Brain microvascular endothelial cell (primary cell): ENCODE measurements around the gene WNT5A.

Source experiments
- DNase-seq: peaks from one replicate; pipeline ENCODE4 v3.0.0-alpha.2; 2020
- H3K27ac ChIP-seq: fragments of 250-450 bp; sonication (Bioruptor Pico); 2 replicates; pipeline ENCODE4 v1.5.1; 2020; ENCODE audit warnings: mild to moderate bottlenecking, moderate library complexity
- H3K27me3 ChIP-seq: fragments of 250-450 bp; sonication (Bioruptor Pico); replicated peaks from 2 replicates; pipeline ENCODE4 v1.5.1; 2020; ENCODE audit warnings: mild to moderate bottlenecking
- H3K36me3 ChIP-seq: fragments of 250-450 bp; sonication (Bioruptor Pico); replicated peaks from 2 replicates; pipeline ENCODE4 v1.5.1; 2020; ENCODE audit warnings: mild to moderate bottlenecking
- H3K4me3 ChIP-seq: 2 replicates; pipeline ENCODE4 v1.5.1; 2011; ENCODE audit warnings: low read depth, mild to moderate bottlenecking, control low read depth, low read length, moderate library complexity
- in situ Hi-C: cut with HindIII; loops from 2 replicates; pipeline ENCODE4 v1.10.0; 2017; ENCODE audit warnings: low sequenced_read_pairs, low pct_ligation_motif_present
- TF ChIP-seq, protein P1 (sequence below): IDR thresholded peaks from 2 replicates; pipeline ENCODE4 v1.5.1; 2011; ENCODE audit warnings: low read depth, mild to moderate bottlenecking, moderate library complexity, low read length, control low read depth, inconsistent platforms; ENCODE audit errors: missing control alignments

The WNT5A gene

DNA sequence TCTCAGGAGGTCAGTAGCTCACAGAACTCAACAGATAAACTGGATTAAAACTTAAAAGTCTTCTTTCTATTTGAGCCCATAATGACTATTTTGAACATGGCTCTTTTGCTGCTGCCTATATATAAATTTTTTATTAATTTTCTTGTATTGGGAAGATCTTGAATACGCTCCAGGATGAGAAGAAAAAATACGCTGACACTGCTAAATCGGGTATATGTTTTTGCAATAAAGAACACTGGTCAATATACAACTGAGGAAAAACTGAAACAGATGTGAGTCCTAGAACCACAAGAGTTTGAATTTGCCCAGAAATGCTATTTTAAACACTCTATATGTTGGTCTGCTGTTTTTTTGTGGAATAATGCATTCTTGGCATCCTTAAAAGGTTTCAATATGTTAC is 20.6 kb downstream of the WNT5A start:
- Histone ChIP-seq H3K4me3 (no peak overlapping the region), H3K27me3 (no peaks in the 10 kb centered on the region), H3K27ac (no peak overlapping the region), H3K36me3 (peaks cover 4% of the 10 kb centered on the region)
- TF ChIP-seq, protein P1, sequence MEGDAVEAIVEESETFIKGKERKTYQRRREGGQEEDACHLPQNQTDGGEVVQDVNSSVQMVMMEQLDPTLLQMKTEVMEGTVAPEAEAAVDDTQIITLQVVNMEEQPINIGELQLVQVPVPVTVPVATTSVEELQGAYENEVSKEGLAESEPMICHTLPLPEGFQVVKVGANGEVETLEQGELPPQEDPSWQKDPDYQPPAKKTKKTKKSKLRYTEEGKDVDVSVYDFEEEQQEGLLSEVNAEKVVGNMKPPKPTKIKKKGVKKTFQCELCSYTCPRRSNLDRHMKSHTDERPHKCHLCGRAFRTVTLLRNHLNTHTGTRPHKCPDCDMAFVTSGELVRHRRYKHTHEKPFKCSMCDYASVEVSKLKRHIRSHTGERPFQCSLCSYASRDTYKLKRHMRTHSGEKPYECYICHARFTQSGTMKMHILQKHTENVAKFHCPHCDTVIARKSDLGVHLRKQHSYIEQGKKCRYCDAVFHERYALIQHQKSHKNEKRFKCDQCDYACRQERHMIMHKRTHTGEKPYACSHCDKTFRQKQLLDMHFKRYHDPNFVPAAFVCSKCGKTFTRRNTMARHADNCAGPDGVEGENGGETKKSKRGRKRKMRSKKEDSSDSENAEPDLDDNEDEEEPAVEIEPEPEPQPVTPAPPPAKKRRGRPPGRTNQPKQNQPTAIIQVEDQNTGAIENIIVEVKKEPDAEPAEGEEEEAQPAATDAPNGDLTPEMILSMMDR: no peak
- no peak for DNase-seq
- in situ Hi-C loops: no loop called here

DNA sequence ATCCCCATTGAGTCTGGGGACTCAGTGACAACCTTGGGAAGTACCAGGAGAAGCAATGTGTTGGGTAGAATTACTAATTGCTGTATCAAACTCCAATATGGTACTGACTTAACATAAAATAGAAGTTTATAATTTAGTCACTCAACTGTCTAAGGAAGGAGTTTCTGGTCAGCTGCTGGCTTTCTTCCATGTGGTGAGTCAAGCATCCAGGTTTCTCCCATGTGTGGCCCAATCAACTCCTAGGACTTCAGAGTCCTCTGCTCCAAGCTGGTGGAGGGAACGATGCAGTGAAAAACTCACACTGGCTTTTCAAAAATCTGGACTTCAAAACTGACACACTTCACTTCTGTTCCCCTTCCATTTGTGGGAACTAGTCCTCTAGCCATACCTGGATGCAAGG is 25.2 kb downstream of the WNT5A start:
- Histone ChIP-seq H3K36me3 (no peaks in the 10 kb centered on the region), H3K27me3 (no peaks in the 10 kb centered on the region), H3K4me3 (no peak overlapping the region), H3K27ac (no peak overlapping the region)
- in situ Hi-C loops: no loop called here
- DNase-seq: peak; percentile 73
- TF ChIP-seq, protein P1: no peak

DNA sequence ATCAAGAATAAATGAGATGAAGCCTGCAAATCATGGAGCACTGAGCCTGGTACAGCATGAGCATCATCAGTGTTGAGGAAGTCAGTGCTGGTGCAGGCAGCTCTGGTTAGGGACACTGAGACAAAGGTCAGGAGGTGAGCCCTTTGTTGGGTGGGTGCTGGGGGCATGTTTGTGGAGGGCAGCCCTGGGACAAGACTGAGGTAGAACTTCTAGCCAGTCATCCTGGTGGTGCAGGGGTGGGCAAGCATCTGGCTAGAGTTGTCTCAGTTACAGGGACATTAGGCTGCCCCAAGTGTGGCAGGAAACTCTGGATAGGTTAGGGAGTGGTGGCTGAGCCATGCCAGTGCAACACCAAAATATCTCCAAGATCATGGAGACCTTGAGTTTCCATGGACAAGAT is 27.3 kb downstream of the WNT5A start:
- in situ Hi-C loops: no loop called here
- no peak overlapping the region for H3K27ac ChIP-seq
- TF ChIP-seq, protein P1: no peak

DNA sequence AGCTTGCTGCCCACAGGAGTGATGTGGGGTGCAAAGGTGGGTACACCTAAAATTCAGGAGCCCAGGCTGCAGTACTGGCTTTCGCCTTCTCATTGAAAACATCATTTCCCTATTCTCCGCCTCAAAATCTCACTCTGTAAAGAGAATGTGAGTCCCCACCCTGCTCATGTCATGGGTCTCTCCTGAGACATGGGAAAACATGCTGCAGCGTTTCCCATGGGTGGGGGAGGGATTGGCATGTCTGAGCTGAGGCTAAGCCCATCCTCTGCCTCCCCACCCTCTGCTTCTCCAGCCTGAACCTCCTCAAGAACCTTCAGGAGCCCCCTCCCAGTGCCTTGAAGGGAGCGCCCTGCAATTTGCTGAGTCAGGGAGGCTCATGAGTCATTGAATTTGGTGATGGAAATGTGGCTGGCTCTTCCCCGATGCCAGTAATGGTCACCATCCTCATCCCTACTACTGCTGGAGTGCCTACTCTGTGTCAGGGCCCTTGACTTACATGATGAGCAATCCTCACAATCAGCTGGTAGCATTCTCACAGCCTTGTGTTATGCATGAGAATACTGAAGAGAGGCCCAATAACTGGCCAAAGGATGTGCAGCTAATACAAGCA is 28.8 kb downstream of the WNT5A start:
- no peak for DNase-seq
- in situ Hi-C loops: no loop called here
- Histone ChIP-seq H3K27ac (no peak overlapping the region), H3K36me3 (no peaks in the 10 kb centered on the region), H3K4me3 (no peak overlapping the region), H3K27me3 (no peaks in the 10 kb centered on the region)
- TF ChIP-seq, protein P1: no peak

More for the DNA sequence above, 27.3 kb downstream of the WNT5A start:
- DNase-seq: no peak
- Histone ChIP-seq H3K27me3 (no peaks in the 10 kb centered on the region), H3K4me3 (no peak overlapping the region), H3K36me3 (no peaks in the 10 kb centered on the region)

DNA sequence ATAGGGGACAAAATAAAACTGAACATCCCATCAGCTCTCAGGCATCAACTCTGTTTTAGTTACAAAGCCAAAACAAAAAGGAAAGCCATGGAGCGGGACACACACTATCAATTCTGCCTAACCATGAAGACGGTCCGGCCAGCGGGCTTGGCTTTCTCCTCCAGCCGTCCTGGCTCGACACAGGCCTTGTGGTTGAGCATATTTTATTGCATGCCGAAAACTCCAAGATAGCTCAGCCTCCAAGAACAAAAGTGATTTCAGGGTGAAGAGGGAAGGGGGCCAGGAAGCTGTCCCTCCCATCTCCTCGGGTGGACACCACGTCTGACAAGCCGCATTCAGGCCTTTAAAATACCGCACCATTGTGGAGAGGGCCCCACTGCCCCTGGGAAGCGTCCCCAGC is 31.2 kb downstream of the WNT5A start:
- no peak overlapping the region for H3K27ac ChIP-seq
- no peaks in the 10 kb centered on the region for H3K27me3 ChIP-seq
- H3K4me3 ChIP-seq: no peak overlapping the region
- TF ChIP-seq, protein P1: no peak
- no peak for DNase-seq
- H3K36me3 ChIP-seq: no peaks in the 10 kb centered on the region
- in situ Hi-C loops: no loop called here

DNA sequence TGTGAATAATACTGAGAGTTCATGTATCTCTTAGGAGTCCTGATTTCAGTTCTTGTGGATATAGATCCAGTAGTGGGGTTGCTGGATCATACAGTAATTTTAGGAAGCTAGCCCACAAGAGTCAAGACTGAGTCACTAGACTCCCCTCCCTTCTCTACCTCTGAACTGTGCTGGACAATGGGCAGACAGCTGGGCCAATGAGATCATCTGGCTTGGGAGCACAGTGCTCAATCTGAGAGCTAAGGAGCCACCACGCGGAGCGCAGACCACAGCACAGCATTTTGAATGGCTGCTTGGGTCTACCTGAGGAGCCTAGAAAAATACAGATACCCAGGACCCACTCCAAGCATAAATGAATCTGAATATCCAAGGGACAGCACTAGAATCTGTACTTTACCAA is 32.5 kb downstream of the WNT5A start:
- TF ChIP-seq, protein P1: no peak
- no peak for DNase-seq
- Histone ChIP-seq H3K27ac (no peak overlapping the region), H3K27me3 (no peaks in the 10 kb centered on the region), H3K4me3 (no peak overlapping the region), H3K36me3 (no peaks in the 10 kb centered on the region)
- in situ Hi-C loops: no loop called here
